Adrenal gland (tissue), 12 donors: ENCODE results near the gene SAMM50. TPM values are rescaled to one million over a fixed set of nuclear protein-coding genes. Genes with fewer than 3 reads are reported as not detected.
A peak's percentile ranks its signal among the peaks of the same experiment; 100 is the strongest.

Source experiments
- DNase-seq, 7 donors: peaks; one replicate each; pipeline ENCODE4 v3.0.0-alpha.2; 2019 to 2020
- H3K27ac ChIP-seq, 5 donors: fragments of 200-600 bp; sonication (generic) in 4 of 5; 1 replicate in 3 of 5; 2 replicates in 2 of 5; pipeline versions ENCODE4 v1.5.1 to v1.8.0; 2016 to 2020; ENCODE audit warnings: mild to moderate bottlenecking in 1 of 5
- H3K27me3 ChIP-seq: fragments of 200-600 bp; 2 replicates; pipeline ENCODE4 v1.8.0; 2021
- H3K36me3 ChIP-seq, 2 donors: fragments of 200-600 bp; replicated peaks in 1 of 2; 1 replicate in 1 of 2; 2 replicates in 1 of 2; pipeline versions ENCODE4 v1.5.1 to v1.8.0; 2018 to 2022
- H3K4me1 ChIP-seq, 2 donors: fragments of 200-600 bp; replicated peaks in 1 of 2; 1 replicate in 1 of 2; 2 replicates in 1 of 2; pipeline versions ENCODE4 v1.5.1 to v1.8.0; 2018 to 2021
- H3K4me3 ChIP-seq, 4 donors: fragments of 200-600 bp; sonication (generic) in 3 of 4; one replicate each; pipeline ENCODE4 v1.5.1; 2016 to 2018
- H3K9me3 ChIP-seq, 3 donors: fragments of 200-600 bp; sonication (generic) in 1 of 3; replicated peaks in 1 of 3; 1 replicate in 2 of 3; 2 replicates in 1 of 3; pipeline versions ENCODE4 v1.5.1 to v1.8.0; 2016 to 2021
- POLR2A ChIP-seq, 2 donors: fragments of 450-650 bp; IDR thresholded peaks; one replicate each; pipeline ENCODE4 v1.6.1; 2017; ENCODE audit warnings: antibody characterized with exemption in 2 of 2, mild to moderate bottlenecking in 2 of 2, moderate library complexity in 1 of 2
- WGBS, 4 donors: extraction: QIAGEN DNeasy Blood & Tissue Kit in 2 of 4; methylation state at CpG; one replicate each; pipeline versions ENCODE4 v1.1.5 to v1.1.7; 2013 to 2017; 5-methylcytosine and 5-hydroxymethylcytosine counted together
- intact Hi-C, 2 donors: fragments of 100-400 bp; cut with DNase I; formaldehyde crosslinking; loops; one replicate each; pipeline versions ENCODE4 v1.14.1 to v1.15.0; 2022 to 2023
- polyA plus RNA-seq, 3 donors: library from polyadenylated mRNA; stranded (reverse); fragments of 200-250 nt in 2 of 3; fragments of 350-450 nt in 1 of 3; fragmentation: Illumina TruSeq in 1 of 3; extraction: RNeasy Lipid Tissue Mini Kit (QIAGEN cat#74804) in 1 of 3; gene quantifications; one replicate each; pipeline ENCODE4 v1.2.3, GENCODE V29; 2013 to 2014
- total RNA-seq, 9 donors: library from RNA; depleted of rRNA in 4 of 9; stranded (reverse); fragments of >200 nt in 4 of 9; fragments of 120-200 nt in 1 of 9; fragmentation: NEBNext Ultra II Directional in 1 of 9; extraction: Animal tissue kit (Norgen Biotek cat#: 25700) in 1 of 9; gene quantifications; one replicate each; pipeline versions ENCODE4 v1.1.0 to v1.2.4, GENCODE V29; 2013 to 2023
- TF ChIP-seq, protein P1 (sequence below), 6 experiments: fragments of 450-650 bp in 4 of 6; fragments of 200-600 bp in 2 of 6; sonication (generic) in 1 of 6; IDR thresholded peaks; 1 replicate in 5 of 6; 2 replicates in 1 of 6; pipeline versions ENCODE4 v1.5.1 to v1.8.0; 2016 to 2021; ENCODE audit warnings: antibody characterized with exemption in 6 of 6, mild to moderate bottlenecking in 2 of 6, moderate library complexity in 1 of 6
- donor health status: healthy with polysubstance abuse.
- donor health status: Bipolar disorder and iron deficiency.
- donor health status: DM: yes; HTN: yes; CAD: no.
- donor health status: DM: no; HTN: no; CAD: no.
- donor health status: DM: no; HTN: no; CAD: no.
- donor health status: DM: yes; HTN: yes; CAD: no.

The SAMM50 gene
- total and polyA plus RNA-seq, 12 donors, result 15.8 to 91.5 (median 57.2) TPM

- H3K4me3 ChIP-seq, result no peak overlapping the region
- no peaks in the 10 kb centered on the region for H3K9me3 ChIP-seq
- H3K4me1 ChIP-seq, result peaks cover 11 to 17% of the 10 kb centered on the region in 2 donors
- intact Hi-C loops, result no loop called here
- no peaks in the 10 kb centered on the region for H3K36me3 ChIP-seq
- TF ChIP-seq, protein P1, sequence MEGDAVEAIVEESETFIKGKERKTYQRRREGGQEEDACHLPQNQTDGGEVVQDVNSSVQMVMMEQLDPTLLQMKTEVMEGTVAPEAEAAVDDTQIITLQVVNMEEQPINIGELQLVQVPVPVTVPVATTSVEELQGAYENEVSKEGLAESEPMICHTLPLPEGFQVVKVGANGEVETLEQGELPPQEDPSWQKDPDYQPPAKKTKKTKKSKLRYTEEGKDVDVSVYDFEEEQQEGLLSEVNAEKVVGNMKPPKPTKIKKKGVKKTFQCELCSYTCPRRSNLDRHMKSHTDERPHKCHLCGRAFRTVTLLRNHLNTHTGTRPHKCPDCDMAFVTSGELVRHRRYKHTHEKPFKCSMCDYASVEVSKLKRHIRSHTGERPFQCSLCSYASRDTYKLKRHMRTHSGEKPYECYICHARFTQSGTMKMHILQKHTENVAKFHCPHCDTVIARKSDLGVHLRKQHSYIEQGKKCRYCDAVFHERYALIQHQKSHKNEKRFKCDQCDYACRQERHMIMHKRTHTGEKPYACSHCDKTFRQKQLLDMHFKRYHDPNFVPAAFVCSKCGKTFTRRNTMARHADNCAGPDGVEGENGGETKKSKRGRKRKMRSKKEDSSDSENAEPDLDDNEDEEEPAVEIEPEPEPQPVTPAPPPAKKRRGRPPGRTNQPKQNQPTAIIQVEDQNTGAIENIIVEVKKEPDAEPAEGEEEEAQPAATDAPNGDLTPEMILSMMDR (IDR thresholded peaks at IDR 0.05), result no peak
- TF ChIP-seq POLR2A (IDR thresholded peaks at IDR 0.05), result no peak
- 85 to 92% (median 87%) methylated on average over 3 to 18 of the region's 18 CpGs for WGBS, 4 donors
- DNase-seq, result no peak
- no peaks in the 10 kb centered on the region for H3K27me3 ChIP-seq
- H3K27ac ChIP-seq, result peak overlapping the region in 3 of 5 donors; percentile 7 to 61 (median 52)
These were observed 74.9 kb downstream of the SAMM50 start for GRCh38 chr22:44030051-44030701.

DNA sequence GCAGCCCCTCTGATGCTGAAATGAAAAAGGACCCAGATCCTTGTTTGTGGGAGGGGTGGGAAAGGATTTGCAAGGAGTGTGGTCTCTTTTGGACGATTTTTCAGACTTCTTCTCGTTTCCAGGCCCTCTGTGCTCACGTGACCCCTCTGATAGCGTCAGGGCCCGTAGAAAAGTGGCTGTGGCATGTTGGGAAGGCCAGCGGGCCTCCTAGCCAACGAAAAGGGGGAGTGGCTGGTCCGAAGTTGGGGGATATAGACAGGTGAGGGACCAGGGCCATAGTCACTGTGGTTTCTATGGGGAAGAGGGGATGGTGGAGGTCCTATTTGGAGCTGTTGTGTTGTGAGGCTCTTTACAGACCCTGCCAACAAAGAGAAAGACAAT, 75.5 kb downstream of the SAMM50 start:
- WGBS, 4 donors, result 76 to 87% (median 81%) methylated on average over 8 of the region's 8 CpGs
- intact Hi-C loops, result no loop called here
- TF ChIP-seq POLR2A (IDR thresholded peaks at IDR 0.05), result no peak
- TF ChIP-seq, protein P1 (IDR thresholded peaks at IDR 0.05), result no peak
- Histone ChIP-seq H3K27me3 (no peaks in the 10 kb centered on the region), H3K4me3 (no peak overlapping the region), H3K4me1 (peaks cover 11 to 17% of the 10 kb centered on the region in 2 donors), H3K27ac (peak overlapping the region in 3 of 5 donors; percentile 7 to 49 (median 26)), H3K36me3 (no peaks in the 10 kb centered on the region), H3K9me3 (no peaks in the 10 kb centered on the region)
- DNase-seq, result no peak

DNA sequence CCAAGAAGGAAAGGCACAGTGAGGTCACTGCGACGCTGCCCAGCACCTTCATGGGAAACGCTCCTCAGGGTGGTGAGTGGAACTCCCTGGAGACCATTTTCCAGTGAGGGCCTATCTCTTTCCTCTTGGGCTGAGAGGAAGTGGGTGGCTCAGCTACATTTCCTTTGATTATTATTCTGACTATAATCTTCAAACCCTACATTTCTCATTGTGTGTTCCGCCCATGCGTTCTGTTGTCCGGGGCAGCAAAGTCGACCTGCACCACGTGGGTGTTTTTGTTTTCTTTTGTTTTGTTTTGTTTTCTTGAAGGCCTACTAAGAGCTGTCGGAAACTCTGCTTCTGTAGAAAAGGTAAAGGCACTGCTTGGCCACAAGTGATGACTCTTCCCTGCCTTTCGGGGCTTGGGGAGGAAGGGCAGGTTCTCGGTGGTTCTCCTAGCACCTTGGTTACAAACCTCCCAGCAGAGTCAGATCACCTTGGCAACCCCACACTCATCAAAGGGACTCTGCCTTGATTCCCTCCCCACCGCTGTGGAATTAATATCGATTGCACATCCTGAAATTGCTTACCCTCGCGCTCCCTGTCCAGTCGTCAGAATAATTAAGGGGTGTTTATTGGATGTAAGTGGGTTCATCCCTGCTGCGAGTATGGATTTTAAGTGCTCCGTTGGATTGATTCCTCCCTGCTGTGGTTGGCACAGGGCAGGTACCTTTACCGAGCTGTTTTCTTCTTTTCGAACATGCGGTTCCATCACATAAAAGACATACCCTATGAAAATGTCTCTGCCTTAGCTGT, 76.1 kb downstream of the SAMM50 start:
- Histone ChIP-seq H3K36me3 (no peaks in the 10 kb centered on the region), H3K4me1 (peaks cover 11 to 17% of the 10 kb centered on the region in 2 donors), H3K4me3 (no peak overlapping the region), H3K9me3 (no peaks in the 10 kb centered on the region), H3K27me3 (no peaks in the 10 kb centered on the region), H3K27ac (peak overlapping the region in 2 of 5 donors; percentile 26 to 49)
- intact Hi-C loops, result no loop called here
- DNase-seq, result no peak
- 70 to 79% (median 76%) methylated on average over 21 of the region's 21 CpGs for WGBS, 4 donors
- TF ChIP-seq POLR2A (IDR thresholded peaks at IDR 0.05), result no peak
- TF ChIP-seq, protein P1 (IDR thresholded peaks at IDR 0.05), result no peak

DNA sequence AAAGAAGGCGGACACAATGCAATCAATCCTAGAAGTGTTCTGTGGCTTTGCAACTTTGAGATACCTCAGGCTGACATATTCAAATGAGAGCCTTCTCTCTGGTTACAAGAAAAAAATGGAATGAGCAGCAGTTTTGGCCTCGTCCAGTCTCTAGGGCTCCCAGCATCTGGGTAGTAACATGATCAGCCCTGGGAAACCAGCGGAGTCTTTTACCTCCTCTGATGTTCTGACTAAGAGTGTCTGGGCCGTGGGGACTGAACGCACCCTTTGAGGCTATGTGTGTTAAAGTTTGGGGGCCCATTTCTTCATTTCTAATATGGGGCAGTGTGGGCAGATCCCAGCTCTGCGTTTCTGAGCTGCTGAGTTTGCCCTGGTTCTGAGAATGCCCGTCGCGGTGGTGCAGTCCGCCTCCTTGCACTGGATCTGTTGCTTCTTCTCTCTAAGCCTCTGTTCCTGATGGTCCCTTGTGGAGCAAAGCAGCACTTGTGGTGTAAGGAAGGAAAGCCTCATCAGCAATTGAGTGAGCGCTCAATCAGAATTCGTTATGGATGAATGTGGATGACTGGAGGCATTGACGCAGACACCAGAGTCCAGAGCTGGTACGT, 77.0 kb downstream of the SAMM50 start:
- WGBS, 4 donors, result 83 to 88% (median 86%) methylated on average over 13 to 14 of the region's 14 CpGs
- TF ChIP-seq POLR2A (IDR thresholded peaks at IDR 0.05), result no peak
- TF ChIP-seq, protein P1 (IDR thresholded peaks at IDR 0.05), result no peak
- no peaks in the 10 kb centered on the region for H3K36me3 ChIP-seq
- intact Hi-C loops, result no loop called here
- no peaks in the 10 kb centered on the region for H3K27me3 ChIP-seq
- DNase-seq, result no peak
- H3K9me3 ChIP-seq, result no peaks in the 10 kb centered on the region
- no peak overlapping the region for H3K4me3 ChIP-seq
- peaks cover 13 to 18% of the 10 kb centered on the region in 2 donors for H3K4me1 ChIP-seq
- no peak overlapping the region for H3K27ac ChIP-seq
